NOMO-1 treated with DMSO at 0.1 percent for 48 hours (cell line): ENCODE data around the gene PSMA4.
"Not testable (repeated sequence)": the region's sequence is repeated elsewhere in the genome, so short reads cannot be mapped to it uniquely, and the experiment has no call there.

Experiments used
- DNase-seq: peaks from one replicate; lab custom pipeline; 2025; ENCODE audit not compliant: unreplicated experiment; lab: John Stamatoyannopoulos, UW

PSMA4 gene

GRCh38 chr15:78550815-78551214, 10.6 kb downstream of the PSMA4 start:
- DNase-seq, result no peak

- no peak for DNase-seq
Measured at GRCh38 chr15:78551902-78552301, 11.7 kb downstream of the PSMA4 start.

GRCh38 chr15:78552597-78552996, 12.4 kb downstream of the PSMA4 start:
- no peak for DNase-seq

- not testable (repeated sequence) for DNase-seq
Measured at GRCh38 chr15:78560201-78560600, 20.0 kb downstream of the PSMA4 start.

- DNase-seq, result no peak
Measured at GRCh38 chr15:78561490-78561889, 21.2 kb downstream of the PSMA4 start.

- DNase-seq, result no peak
Measured at GRCh38 chr15:78563092-78563491, 22.8 kb downstream of the PSMA4 start.

GRCh38 chr15:78564743-78565096, 24.5 kb downstream of the PSMA4 start:
- no peak for DNase-seq

- peak; percentile 69 for DNase-seq
Measured at GRCh38 chr15:78565097-78565950, 25.1 kb downstream of the PSMA4 start, which contains the start of gene CHRNA5. Gene CHRNA5 (plus strand): TSS chr15:78565520. CDS start chr15:78565720, 200 bp downstream.

GRCh38 chr15:78565951-78566774, 25.9 kb downstream of the PSMA4 start:
- DNase-seq, result no peak

- no peak for DNase-seq
Measured at GRCh38 chr15:78567531-78567930, 27.3 kb downstream of the PSMA4 start.

- DNase-seq, result no peak
Measured at GRCh38 chr15:78570710-78571109, 30.5 kb downstream of the PSMA4 start.

- no peak for DNase-seq
Measured at GRCh38 chr15:78571382-78571781, 31.1 kb downstream of the PSMA4 start.

GRCh38 chr15:78573416-78573815, 33.2 kb downstream of the PSMA4 start:
- no peak for DNase-seq

- DNase-seq, result no peak
Measured at GRCh38 chr15:78574944-78575343, 34.7 kb downstream of the PSMA4 start.

- no peak for DNase-seq
Measured at GRCh38 chr15:78597583-78597982, 57.3 kb downstream of the PSMA4 start.

GRCh38 chr15:78598348-78598747, 58.1 kb downstream of the PSMA4 start:
- DNase-seq, result no peak

GRCh38 chr15:78599189-78599588, 58.9 kb downstream of the PSMA4 start:
- DNase-seq, result no peak
